ENCODE data around the gene COPRS. TPM values are rescaled to one million over a fixed set of nuclear protein-coding genes. Genes with fewer than 3 reads are reported as not detected.

The COPRS gene
- total RNA-seq, 1 donor from 2014 or later: 35.4 TPM

- DNase-seq (ENCODE audit: extremely low spot score in 2 of 2): no peak
- H3K9me3 ChIP-seq: no peaks in the 10 kb centered on the region
- TF ChIP-seq POLR2AphosphoS5 (IDR thresholded peaks at IDR 0.05; ENCODE audit: insufficient read depth in 1 of 2, low read depth in 1 of 2): no peak
- TF ChIP-seq, protein P1, sequence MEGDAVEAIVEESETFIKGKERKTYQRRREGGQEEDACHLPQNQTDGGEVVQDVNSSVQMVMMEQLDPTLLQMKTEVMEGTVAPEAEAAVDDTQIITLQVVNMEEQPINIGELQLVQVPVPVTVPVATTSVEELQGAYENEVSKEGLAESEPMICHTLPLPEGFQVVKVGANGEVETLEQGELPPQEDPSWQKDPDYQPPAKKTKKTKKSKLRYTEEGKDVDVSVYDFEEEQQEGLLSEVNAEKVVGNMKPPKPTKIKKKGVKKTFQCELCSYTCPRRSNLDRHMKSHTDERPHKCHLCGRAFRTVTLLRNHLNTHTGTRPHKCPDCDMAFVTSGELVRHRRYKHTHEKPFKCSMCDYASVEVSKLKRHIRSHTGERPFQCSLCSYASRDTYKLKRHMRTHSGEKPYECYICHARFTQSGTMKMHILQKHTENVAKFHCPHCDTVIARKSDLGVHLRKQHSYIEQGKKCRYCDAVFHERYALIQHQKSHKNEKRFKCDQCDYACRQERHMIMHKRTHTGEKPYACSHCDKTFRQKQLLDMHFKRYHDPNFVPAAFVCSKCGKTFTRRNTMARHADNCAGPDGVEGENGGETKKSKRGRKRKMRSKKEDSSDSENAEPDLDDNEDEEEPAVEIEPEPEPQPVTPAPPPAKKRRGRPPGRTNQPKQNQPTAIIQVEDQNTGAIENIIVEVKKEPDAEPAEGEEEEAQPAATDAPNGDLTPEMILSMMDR (IDR thresholded peaks at IDR 0.05): no peak
- TF ChIP-seq POLR2A (IDR thresholded peaks at IDR 0.05): no peak
- intact Hi-C loops (cut with DNase I): loop anchor here (5.0 kb wide), 2 partner anchors 285 to 405 kb away; no protein-coding TSS in a partner anchor
- H3K4me1 ChIP-seq: peaks cover 18% of the 10 kb centered on the region
- no peak overlapping the region for H3K27ac ChIP-seq
- H3K27me3 ChIP-seq: no peaks in the 10 kb centered on the region
- no peaks in the 10 kb centered on the region for H3K36me3 ChIP-seq
- no peak overlapping the region for H3K4me3 ChIP-seq
These were observed 17.2 kb downstream of the COPRS start for GRCh38 chr17:31841850-31842194.

DNA sequence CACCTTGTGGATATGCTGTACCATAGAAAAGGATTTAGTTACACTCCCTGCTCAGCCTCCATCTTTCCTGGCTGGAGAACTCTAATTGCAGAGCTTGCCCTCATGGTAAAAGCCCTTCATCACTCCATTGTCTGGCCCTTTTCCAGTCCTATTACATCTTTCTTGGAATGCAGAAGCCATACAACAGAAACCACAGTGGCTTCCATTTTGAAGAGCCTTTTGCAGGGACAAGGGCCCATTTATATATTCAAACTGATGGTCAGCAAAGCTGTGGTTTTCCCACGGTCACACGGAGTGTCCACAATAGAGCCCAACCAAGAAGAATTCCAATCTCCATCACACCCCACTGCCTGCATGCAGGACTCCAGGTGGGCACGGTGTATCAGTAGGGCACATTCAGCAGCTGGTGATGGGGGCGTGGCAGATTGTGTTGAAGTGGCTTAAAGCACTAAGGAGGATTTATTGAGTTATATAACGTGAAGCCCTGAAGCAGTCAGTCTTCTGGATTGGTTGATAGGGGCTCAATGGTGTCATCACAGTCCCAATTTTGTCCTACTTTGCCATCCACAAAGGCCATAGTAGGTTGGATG, 20.3 kb downstream of the COPRS start:
- DNase-seq (ENCODE audit: extremely low spot score in 2 of 2): no peak
- H3K9me3 ChIP-seq: no peaks in the 10 kb centered on the region
- no peaks in the 10 kb centered on the region for H3K36me3 ChIP-seq
- no peak overlapping the region for H3K27ac ChIP-seq
- peaks cover 15% of the 10 kb centered on the region for H3K4me1 ChIP-seq
- no peak overlapping the region for H3K4me3 ChIP-seq
- H3K27me3 ChIP-seq: no peaks in the 10 kb centered on the region
- TF ChIP-seq, protein P1 (IDR thresholded peaks at IDR 0.05): no peak
- TF ChIP-seq POLR2A (IDR thresholded peaks at IDR 0.05): no peak
- TF ChIP-seq POLR2AphosphoS5 (IDR thresholded peaks at IDR 0.05; ENCODE audit: insufficient read depth in 1 of 2, low read depth in 1 of 2): no peak
- intact Hi-C loops (cut with DNase I): no loop called here

DNA sequence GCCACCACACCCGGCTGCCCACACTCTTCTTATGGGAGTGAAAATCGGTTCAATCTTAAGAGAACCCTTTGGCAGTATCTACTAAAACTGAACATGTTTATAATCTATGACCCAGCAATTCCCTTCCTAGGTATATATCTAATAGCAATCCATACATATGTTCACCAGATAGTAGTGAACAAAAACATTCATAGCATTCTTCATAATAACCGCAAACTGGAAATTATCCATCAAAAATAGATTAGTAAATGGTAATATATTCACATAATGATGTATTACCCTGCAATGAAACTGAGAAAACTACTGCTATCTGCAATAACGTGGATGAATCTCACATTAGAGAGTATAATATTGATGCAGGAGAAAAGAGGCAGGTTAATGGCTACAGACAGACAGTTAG, 23.1 kb downstream of the COPRS start:
- Histone ChIP-seq H3K36me3 (no peaks in the 10 kb centered on the region), H3K4me3 (no peak overlapping the region), H3K4me1 (no peaks in the 10 kb centered on the region), H3K27ac (no peak overlapping the region), H3K9me3 (no peaks in the 10 kb centered on the region), H3K27me3 (no peaks in the 10 kb centered on the region)
- DNase-seq (ENCODE audit: extremely low spot score in 2 of 2): no peak
- intact Hi-C loops (cut with DNase I): no loop called here
- TF ChIP-seq POLR2A (IDR thresholded peaks at IDR 0.05) (no peak), POLR2AphosphoS5 (IDR thresholded peaks at IDR 0.05; ENCODE audit: insufficient read depth in 1 of 2, low read depth in 1 of 2) (no peak)

DNA sequence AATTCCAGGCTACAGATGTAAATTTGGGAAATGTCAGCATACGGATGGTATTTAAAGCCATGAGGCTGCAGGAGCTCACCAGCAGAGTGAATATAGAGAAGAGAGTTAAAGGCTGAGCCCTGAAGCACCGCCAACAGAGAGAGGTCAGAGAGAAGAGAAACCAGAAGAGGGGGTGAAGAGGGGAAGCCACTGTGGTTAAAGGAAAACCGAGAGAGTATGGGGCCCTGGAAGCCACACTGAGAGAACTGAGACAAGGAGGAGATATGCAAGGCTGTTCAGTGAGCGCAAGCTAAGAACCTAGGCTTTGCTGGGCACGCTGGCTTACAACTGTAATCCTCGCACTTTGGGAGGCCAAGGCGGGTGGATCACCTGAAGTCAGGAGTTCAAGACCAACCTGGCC, 24.6 kb downstream of the COPRS start:
- Histone ChIP-seq H3K27me3 (no peaks in the 10 kb centered on the region), H3K9me3 (no peaks in the 10 kb centered on the region), H3K27ac (no peak overlapping the region), H3K4me1 (no peaks in the 10 kb centered on the region), H3K4me3 (no peak overlapping the region), H3K36me3 (no peaks in the 10 kb centered on the region)
- TF ChIP-seq, protein P1 (IDR thresholded peaks at IDR 0.05): no peak
- TF ChIP-seq POLR2AphosphoS5 (IDR thresholded peaks at IDR 0.05; ENCODE audit: insufficient read depth in 1 of 2, low read depth in 1 of 2): no peak
- TF ChIP-seq POLR2A (IDR thresholded peaks at IDR 0.05): no peak
- intact Hi-C loops (cut with DNase I): no loop called here
- no peak for DNase-seq (ENCODE audit: extremely low spot score in 2 of 2)

- Histone ChIP-seq H3K4me1 (no peaks in the 10 kb centered on the region), H3K9me3 (no peaks in the 10 kb centered on the region), H3K36me3 (no peaks in the 10 kb centered on the region), H3K27me3 (no peaks in the 10 kb centered on the region), H3K27ac (no peak overlapping the region), H3K4me3 (no peak overlapping the region)
- no peak for DNase-seq (ENCODE audit: extremely low spot score in 2 of 2)
- TF ChIP-seq POLR2AphosphoS5 (IDR thresholded peaks at IDR 0.05; ENCODE audit: insufficient read depth in 1 of 2, low read depth in 1 of 2) (no peak), POLR2A (IDR thresholded peaks at IDR 0.05) (no peak)
- TF ChIP-seq, protein P1 (IDR thresholded peaks at IDR 0.05): no peak
- intact Hi-C loops (cut with DNase I): no loop called here
These were observed 26.3 kb downstream of the COPRS start for GRCh38 chr17:31832746-31833145.

Measured in vagina (tissue), 2 donors.